Astrocyte (in vitro differentiated cells and primary cell): ENCODE data around the gene HOXB7. TPM values are rescaled to one million over a fixed set of nuclear protein-coding genes. Genes with fewer than 3 reads are reported as not detected.

Experiments used
- DNase-seq: peaks from one replicate; pipeline ENCODE4 v3.0.0-alpha.2; 2010; ENCODE audit warnings: low read depth
- FAIRE-seq: peaks from 2 replicates; lab custom pipeline; 2011; peaks lifted over from hg19 to GRCh38; lab: Jason Lieb, UNC
- H2AFZ ChIP-seq: 2 replicates; pipeline ENCODE4 v1.6.0; 2012; ENCODE audit warnings: low read depth, low read length, inconsistent platforms
- H3K27ac ChIP-seq: 2 replicates; pipeline ENCODE4 v1.5.1; 2011; ENCODE audit warnings: low read depth, low read length, inconsistent platforms
- H3K27me3 ChIP-seq: 2 replicates; pipeline ENCODE4 v1.6.0; 2011; ENCODE audit warnings: low read length, inconsistent platforms; ENCODE audit not compliant: insufficient read depth
- H3K36me3 ChIP-seq: 2 replicates; pipeline ENCODE4 v1.5.1; 2011; ENCODE audit warnings: low read length, inconsistent platforms; ENCODE audit not compliant: insufficient read depth
- H3K4me1 ChIP-seq: 2 replicates; pipeline ENCODE4 v1.5.1; 2011; ENCODE audit warnings: low read length, inconsistent platforms; ENCODE audit not compliant: insufficient read depth
- H3K4me2 ChIP-seq: 2 replicates; pipeline ENCODE4 v1.6.0; 2012; ENCODE audit warnings: low read length, inconsistent platforms
- H3K4me3 ChIP-seq: 2 replicates; pipeline ENCODE4 v1.5.1; 2011; ENCODE audit warnings: low read depth, mild to moderate bottlenecking, low read length, inconsistent platforms; ENCODE audit not compliant: insufficient read depth
- H3K79me2 ChIP-seq: 2 replicates; pipeline ENCODE4 v1.6.0; 2012; ENCODE audit warnings: mild to moderate bottlenecking, low read length, inconsistent platforms; ENCODE audit not compliant: insufficient read depth
- H3K9ac ChIP-seq: 2 replicates; pipeline ENCODE4 v1.6.0; 2012; ENCODE audit warnings: mild to moderate bottlenecking, low read length, inconsistent platforms
- H3K9me3 ChIP-seq: 2 replicates; pipeline ENCODE4 v1.5.1; 2012; ENCODE audit warnings: low read depth, mild to moderate bottlenecking, low read length, inconsistent platforms; ENCODE audit not compliant: insufficient read depth
- H4K20me1 ChIP-seq: 2 replicates; pipeline ENCODE4 v1.6.0; 2012; ENCODE audit warnings: low read length, inconsistent platforms; ENCODE audit not compliant: insufficient read depth
- H3K27ac Mint-ChIP-seq: one replicate; pipeline ENCODE4 v1.8.0; 2021; ENCODE audit warnings: mild to moderate bottlenecking, mixed read lengths; ENCODE audit not compliant: unreplicated experiment
- H3K27me3 Mint-ChIP-seq: one replicate; pipeline ENCODE4 v1.8.0; 2021; ENCODE audit warnings: low read depth, mixed read lengths; ENCODE audit not compliant: unreplicated experiment
- H3K36me3 Mint-ChIP-seq: one replicate; pipeline ENCODE4 v1.8.0; 2021; ENCODE audit warnings: low read depth, mixed read lengths; ENCODE audit not compliant: unreplicated experiment
- H3K4me1 Mint-ChIP-seq: one replicate; pipeline ENCODE4 v1.8.0; 2021; ENCODE audit warnings: low read depth, mixed read lengths; ENCODE audit not compliant: unreplicated experiment
- H3K4me3 Mint-ChIP-seq: one replicate; pipeline ENCODE4 v1.8.0; 2021; ENCODE audit warnings: mild to moderate bottlenecking, moderate library complexity, mixed read lengths; ENCODE audit not compliant: unreplicated experiment
- H3K9me3 Mint-ChIP-seq: one replicate; pipeline ENCODE4 v1.8.0; 2021; ENCODE audit warnings: mild to moderate bottlenecking, mixed read lengths; ENCODE audit not compliant: unreplicated experiment
- CTCF ChIP-seq: IDR thresholded peaks from 2 replicates; pipeline ENCODE4 v1.5.1; 2011; ENCODE audit warnings: low read depth, mild to moderate bottlenecking, inconsistent platforms, low read length, moderate library complexity; ENCODE audit not compliant: insufficient read depth
- EZH2 ChIP-seq: IDR thresholded peaks from 2 replicates; pipeline ENCODE4 v1.6.1; 2012; ENCODE audit warnings: mild to moderate bottlenecking, low read length, inconsistent platforms; ENCODE audit not compliant: insufficient read depth
- total RNA-seq: library from RNA; stranded (reverse); gene quantifications from 2 replicates; pipeline ENCODE4 v1.2.1, GENCODE V29; 2021

HOXB7 gene
- total RNA-seq, 1 donor from 2014 or later = not detected

- Mint-ChIP-seq H3K27me3 (peaks cover 85% of the 10 kb centered on the region), H3K4me3 (no peak overlapping the region), H3K36me3 (peaks cover 4% of the 10 kb centered on the region), H3K4me1 (no peaks in the 10 kb centered on the region), H3K9me3 (peaks cover 26% of the 10 kb centered on the region), H3K27ac (no peak overlapping the region)
- Histone ChIP-seq H3K27ac (no peak overlapping the region), H3K4me1 (peaks cover 11% of the 10 kb centered on the region), H3K4me2 (no peak overlapping the region), H3K79me2 (no peaks in the 10 kb centered on the region), H3K4me3 (no peak overlapping the region), H3K9me3 (peaks cover 12% of the 10 kb centered on the region), H3K36me3 (no peaks in the 10 kb centered on the region), H2AFZ (no peak overlapping the region), H4K20me1 (peaks cover 6% of the 10 kb centered on the region), H3K27me3 (peaks cover 97% of the 10 kb centered on the region), H3K9ac (no peak overlapping the region)
- TF ChIP-seq EZH2 = no peak
- TF ChIP-seq CTCF = no peak
- DNase-seq (no peak), FAIRE-seq (no peak)
Observed at GRCh38 chr17:48624118-48624517, 13.3 kb upstream of the HOXB7 start.

- no peak for DNase-seq
- no peak overlapping the region for H3K4me3 Mint-ChIP-seq
- no peak for TF ChIP-seq EZH2
- TF ChIP-seq CTCF = no peak
- H3K27ac ChIP-seq = no peak overlapping the region
- H3K4me2 ChIP-seq = no peak overlapping the region
- peaks cover 11% of the 10 kb centered on the region for H3K4me1 ChIP-seq
- H3K27me3 ChIP-seq = peaks cover 97% of the 10 kb centered on the region
- peaks cover 4% of the 10 kb centered on the region for H3K36me3 Mint-ChIP-seq
- H3K9me3 Mint-ChIP-seq = peaks cover 26% of the 10 kb centered on the region
- peaks cover 12% of the 10 kb centered on the region for H3K9me3 ChIP-seq
- peaks cover 2% of the 10 kb centered on the region for H3K4me1 Mint-ChIP-seq
- H2AFZ ChIP-seq = no peak overlapping the region
- no peaks in the 10 kb centered on the region for H3K36me3 ChIP-seq
- H3K27ac Mint-ChIP-seq = no peak overlapping the region
- no peak overlapping the region for H3K9ac ChIP-seq
- H3K79me2 ChIP-seq = no peaks in the 10 kb centered on the region
- H4K20me1 ChIP-seq = peaks cover 6% of the 10 kb centered on the region
- no peak for FAIRE-seq
- H3K27me3 Mint-ChIP-seq = peaks cover 85% of the 10 kb centered on the region
- H3K4me3 ChIP-seq = no peak overlapping the region
Observed at GRCh38 chr17:48623583-48623982, 12.8 kb upstream of the HOXB7 start.

GRCh38 chr17:48622857-48623256 is 12.0 kb upstream of the HOXB7 start:
- peaks cover 12% of the 10 kb centered on the region for H3K9me3 ChIP-seq

More at GRCh38 chr17:48622857-48623256, 12.0 kb upstream of the HOXB7 start:
- Mint-ChIP-seq H3K9me3 (peaks cover 24% of the 10 kb centered on the region), H3K27ac (no peak overlapping the region), H3K27me3 (peaks cover 85% of the 10 kb centered on the region), H3K4me3 (no peak overlapping the region), H3K4me1 (peaks cover 2% of the 10 kb centered on the region), H3K36me3 (peaks cover 4% of the 10 kb centered on the region)
- peaks cover 11% of the 10 kb centered on the region for H3K4me1 ChIP-seq
- DNase-seq = no peak
- TF ChIP-seq EZH2 = peak; percentile 30
- TF ChIP-seq CTCF = no peak
- no peak overlapping the region for H2AFZ ChIP-seq
- H3K4me3 ChIP-seq = no peak overlapping the region
- H4K20me1 ChIP-seq = peaks cover 10% of the 10 kb centered on the region
- H3K27ac ChIP-seq = no peak overlapping the region
- H3K27me3 ChIP-seq = peaks cover 96% of the 10 kb centered on the region
- H3K79me2 ChIP-seq = no peaks in the 10 kb centered on the region
- no peak overlapping the region for H3K4me2 ChIP-seq
- no peak overlapping the region for H3K9ac ChIP-seq
- H3K36me3 ChIP-seq = no peaks in the 10 kb centered on the region
- FAIRE-seq = no peak
